HG02610 (cell line): Measurements from ENCODE around the gene TMEM186.
"Not testable (repeated sequence)": the region's sequence is repeated elsewhere in the genome, so short reads cannot be mapped to it uniquely, and the experiment has no call there.

Source experiments
- ATAC-seq: cut with Tn5 transposase; IDR thresholded peaks from one replicate; pipeline ENCODE4 v1.9.1; 2021; ENCODE audit warnings: mild to moderate bottlenecking, moderate library complexity; ENCODE audit not compliant: unreplicated experiment

TMEM186 gene

DNA sequence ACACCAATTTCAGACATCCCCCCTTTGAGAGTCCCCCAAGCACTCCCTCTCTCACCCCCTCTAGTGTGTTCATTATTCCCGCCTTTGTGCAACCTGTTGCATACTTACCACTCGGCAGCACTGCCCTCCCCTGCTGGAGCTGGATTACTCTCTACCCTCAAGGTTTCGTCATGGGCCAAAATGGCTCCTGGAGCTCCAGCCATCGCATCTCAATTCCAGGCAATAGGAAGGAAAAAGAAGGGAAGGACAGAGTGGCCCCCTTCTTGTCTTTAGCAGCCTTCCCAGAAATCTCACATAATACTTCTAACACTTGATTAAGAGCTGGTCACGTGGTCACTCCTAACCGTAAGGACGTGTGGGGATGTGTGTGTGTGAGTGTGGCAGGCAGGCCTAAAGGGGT, 20.2 kb downstream of the TMEM186 start:
- no peak for ATAC-seq

DNA sequence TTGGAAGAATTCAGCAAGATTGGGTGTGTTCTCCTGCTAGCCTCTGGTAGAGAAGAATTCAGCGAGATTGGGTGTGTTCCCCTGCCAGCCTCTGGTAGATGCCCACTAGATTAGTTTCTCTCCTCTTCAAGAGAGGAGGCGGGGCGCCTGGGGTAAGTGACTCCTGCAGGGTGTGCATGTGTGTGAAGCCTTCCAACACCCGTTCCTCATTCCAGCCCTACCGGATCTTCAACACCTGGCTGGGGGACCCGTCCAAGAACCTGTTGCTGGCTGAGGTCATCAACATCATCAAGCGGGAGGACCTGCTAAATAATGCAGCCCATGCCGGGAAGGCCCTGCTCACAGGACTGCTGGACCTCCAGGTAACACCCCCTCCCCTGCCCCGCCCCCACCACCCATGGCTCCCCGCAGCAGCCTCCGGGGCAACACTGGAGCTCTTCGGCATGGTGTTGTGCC, 21.3 kb downstream of the TMEM186 start:
- no peak for ATAC-seq

DNA sequence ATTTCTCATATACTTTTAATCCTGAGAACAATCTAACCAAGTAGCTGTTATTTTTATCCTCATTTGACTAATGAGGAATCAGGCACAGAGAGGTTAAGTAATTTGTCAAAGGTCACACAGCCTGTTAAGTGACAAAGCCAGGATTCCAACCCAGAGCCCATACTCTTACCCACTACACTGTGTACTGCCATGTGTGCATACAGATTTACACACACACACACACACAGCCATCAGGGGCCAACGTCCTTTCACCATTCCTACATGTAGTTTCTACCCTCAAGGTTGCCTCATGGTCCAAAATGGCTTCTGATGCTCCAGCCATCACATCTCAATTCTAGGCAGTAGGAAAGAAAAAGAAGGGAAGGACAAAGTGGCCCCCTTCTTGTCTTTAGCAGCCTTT, 22.1 kb downstream of the TMEM186 start:
- ATAC-seq: no peak

GRCh38 chr16:8774208-8774607, 23.2 kb downstream of the TMEM186 start:
- ATAC-seq: no peak

- ATAC-seq: no peak
These were observed 23.9 kb downstream of the TMEM186 start for GRCh38 chr16:8773537-8773936.

GRCh38 chr16:8768692-8769091, 28.7 kb downstream of the TMEM186 start:
- no peak for ATAC-seq

DNA sequence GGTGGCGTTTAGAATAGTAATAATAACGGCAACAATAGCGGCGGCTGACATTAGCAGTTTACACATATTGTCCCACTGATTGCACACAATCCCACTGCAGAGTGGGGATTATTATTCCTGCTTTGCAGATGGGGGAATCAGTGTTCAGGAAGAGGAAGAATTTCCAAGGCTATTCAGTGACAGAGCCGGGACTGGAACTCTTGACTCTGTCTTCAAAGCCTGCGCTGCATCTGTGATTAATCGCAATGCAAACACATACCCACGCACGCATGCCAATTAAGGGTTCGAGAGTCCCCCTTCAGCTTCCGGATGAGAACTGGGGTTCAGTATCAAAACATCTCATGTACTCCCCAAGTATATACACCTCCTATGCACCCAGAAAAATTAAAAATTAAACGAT, 29.2 kb downstream of the TMEM186 start:
- no peak for ATAC-seq

GRCh38 chr16:8767176-8767575, 30.3 kb downstream of the TMEM186 start:
- no peak for ATAC-seq

DNA sequence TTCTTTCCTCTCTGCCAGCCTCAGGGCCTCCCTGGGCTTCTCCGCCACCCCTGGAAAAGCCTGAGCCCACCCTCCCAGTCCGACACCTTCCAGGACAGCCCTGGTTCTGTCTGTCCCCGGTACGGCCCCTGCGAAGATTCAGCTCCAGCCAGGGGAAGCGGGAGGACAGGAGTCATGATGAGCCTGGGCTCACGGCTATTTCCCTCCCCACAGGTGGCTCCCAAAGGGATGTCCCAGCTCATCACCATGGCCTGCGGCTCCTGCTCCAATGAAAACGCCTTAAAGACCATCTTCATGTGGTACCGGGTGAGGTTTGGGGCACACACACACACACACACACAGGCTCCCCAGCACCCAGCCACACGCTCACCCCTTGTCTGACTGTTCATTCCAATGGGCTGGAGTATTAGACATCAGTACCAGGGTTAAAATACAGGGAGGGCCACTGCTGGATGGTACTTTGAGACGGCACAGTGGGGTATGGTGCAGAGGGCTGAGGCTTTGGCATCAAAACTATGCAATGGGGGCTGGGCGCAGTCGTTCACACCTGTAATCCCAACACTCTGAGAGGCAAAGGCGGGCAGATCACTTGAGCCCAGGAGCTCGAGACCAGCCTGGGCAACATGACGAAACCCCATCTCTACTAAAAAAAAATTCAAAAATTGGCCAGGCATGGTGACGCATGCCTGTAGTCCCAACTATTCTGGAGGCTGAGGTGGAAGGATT, 32.8 kb downstream of the TMEM186 start:
- no peak for ATAC-seq

DNA sequence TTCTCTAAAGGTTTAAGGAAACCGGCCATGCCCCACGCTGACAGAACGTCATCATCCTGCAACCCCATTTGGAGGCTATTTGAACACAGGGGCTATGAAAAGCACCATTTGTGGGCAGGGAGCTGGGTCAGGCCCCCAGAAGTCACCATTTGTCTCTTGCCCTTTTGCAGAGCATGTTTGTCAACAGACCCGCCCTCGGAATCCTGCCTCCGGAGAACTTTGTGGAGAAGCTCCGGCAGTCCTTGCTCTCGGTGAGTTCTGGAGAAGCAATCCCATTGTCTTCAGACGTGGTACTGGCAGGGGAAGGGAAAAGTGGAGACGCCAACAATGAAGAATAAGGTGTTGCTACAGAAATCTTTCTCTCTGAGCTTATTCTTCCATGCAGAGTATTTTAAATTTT, 33.5 kb downstream of the TMEM186 start:
- no peak for ATAC-seq

DNA sequence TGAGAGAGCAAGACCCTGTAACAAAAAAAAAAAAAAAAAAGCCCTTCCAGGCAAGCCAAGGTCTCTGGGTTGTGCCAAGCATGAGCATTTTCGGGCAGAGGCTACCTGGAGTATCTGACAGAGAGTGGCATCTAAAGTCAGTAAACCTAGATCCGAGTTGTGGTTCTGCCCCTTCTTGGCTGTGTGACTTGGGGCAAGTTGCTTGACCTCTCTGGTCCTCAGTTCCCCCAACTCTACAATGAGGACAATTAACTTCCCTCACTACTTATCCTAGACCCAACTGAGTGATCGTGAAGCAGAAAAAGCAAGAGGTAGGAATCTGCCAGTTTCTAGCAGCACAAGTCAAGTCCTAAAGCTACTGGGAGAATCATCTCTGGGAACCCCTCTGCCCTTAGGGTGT, 34.4 kb downstream of the TMEM186 start:
- ATAC-seq: no peak

GRCh38 chr16:8762254-8762653, 35.2 kb downstream of the TMEM186 start:
- no peak for ATAC-seq

GRCh38 chr16:8761078-8761477, 36.4 kb downstream of the TMEM186 start:
- no peak for ATAC-seq

- no peak for ATAC-seq
These were observed 37.4 kb downstream of the TMEM186 start for GRCh38 chr16:8760021-8760420.

- ATAC-seq: no peak
These were observed 39.4 kb downstream of the TMEM186 start for GRCh38 chr16:8758022-8758421.

GRCh38 chr16:8756755-8757154, 40.7 kb downstream of the TMEM186 start:
- ATAC-seq: no peak

GRCh38 chr16:8753416-8754054, 43.9 kb downstream of the TMEM186 start:
- ATAC-seq: no peak

- ATAC-seq: no peak
These were observed 44.7 kb downstream of the TMEM186 start for GRCh38 chr16:8752706-8753105.

- ATAC-seq: no peak
These were observed 45.7 kb downstream of the TMEM186 start for GRCh38 chr16:8751481-8752311.

- ATAC-seq: not testable (repeated sequence)
These were observed 48.5 kb downstream of the TMEM186 start for GRCh38 chr16:8748944-8749343.
